RWPE1 (cell line): Measurements from ENCODE around the gene ALOX12.
"Not testable (repeated sequence)": the region's sequence is repeated elsewhere in the genome, so short reads cannot be mapped to it uniquely, and the experiment has no call there.

ENCODE experiments used
- CTCF ChIA-PET: fragments of 350-600 bp; sonication (Branson Sonifier 250); formaldehyde crosslinking; extraction: SDS; loops from one replicate; lab custom pipeline; 2021; lab: Yijun Ruan, JAX
- POLR2A ChIA-PET: fragments of 400-600 bp; formaldehyde crosslinking; extraction: SDS; loops from one replicate; lab custom pipeline; 2020; ENCODE audit warnings: antibody characterized with exemption; ENCODE audit not compliant: low non-redundant PET; lab: Yijun Ruan, JAX
- DNase-seq: peaks from one replicate; pipeline ENCODE4 v3.0.0; 2012; ENCODE audit warnings: low spot score
- H3K27ac ChIP-seq: fragments of 450-650 bp; 2 replicates; pipeline ENCODE4 v1.5.1; 2017
- TF ChIP-seq, protein P1 (sequence below): fragments of 450-650 bp; conservative IDR thresholded peaks from 2 replicates; pipeline ENCODE4 v1.5.1; 2017; ENCODE audit warnings: low read depth, mild to moderate bottlenecking

Gene ALOX12

DNA sequence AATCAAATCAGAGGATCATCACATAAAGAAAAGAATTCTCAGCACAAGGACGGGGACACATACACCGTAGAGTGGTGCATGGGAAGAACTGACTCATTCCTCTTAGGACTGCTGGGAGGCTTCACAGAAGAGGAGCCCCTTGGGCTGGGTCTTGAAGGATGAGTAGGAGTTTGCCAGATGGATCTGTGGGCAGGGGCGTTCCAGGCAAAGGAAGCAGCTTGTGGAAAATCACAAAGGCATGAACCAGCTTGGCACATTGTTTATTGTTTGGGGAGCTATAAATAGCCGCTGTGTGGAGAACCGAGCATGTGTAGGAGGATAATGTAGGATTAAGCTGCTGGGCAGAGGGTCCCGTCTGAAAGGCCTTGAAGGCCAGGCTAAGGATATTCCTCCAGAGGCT is 53.1 kb downstream of the ALOX12 start:
- POLR2A ChIA-PET = no interaction called here
- CTCF ChIA-PET = interaction anchor here (0.6 to 0.9 kb wide), 3 partner anchors 116 to 195 kb away, joined by 3 to 4 read pairs (median 3); no protein-coding TSS in a partner anchor
- DNase-seq = no peak
- H3K27ac ChIP-seq = no peak overlapping the region
- TF ChIP-seq, protein P1, sequence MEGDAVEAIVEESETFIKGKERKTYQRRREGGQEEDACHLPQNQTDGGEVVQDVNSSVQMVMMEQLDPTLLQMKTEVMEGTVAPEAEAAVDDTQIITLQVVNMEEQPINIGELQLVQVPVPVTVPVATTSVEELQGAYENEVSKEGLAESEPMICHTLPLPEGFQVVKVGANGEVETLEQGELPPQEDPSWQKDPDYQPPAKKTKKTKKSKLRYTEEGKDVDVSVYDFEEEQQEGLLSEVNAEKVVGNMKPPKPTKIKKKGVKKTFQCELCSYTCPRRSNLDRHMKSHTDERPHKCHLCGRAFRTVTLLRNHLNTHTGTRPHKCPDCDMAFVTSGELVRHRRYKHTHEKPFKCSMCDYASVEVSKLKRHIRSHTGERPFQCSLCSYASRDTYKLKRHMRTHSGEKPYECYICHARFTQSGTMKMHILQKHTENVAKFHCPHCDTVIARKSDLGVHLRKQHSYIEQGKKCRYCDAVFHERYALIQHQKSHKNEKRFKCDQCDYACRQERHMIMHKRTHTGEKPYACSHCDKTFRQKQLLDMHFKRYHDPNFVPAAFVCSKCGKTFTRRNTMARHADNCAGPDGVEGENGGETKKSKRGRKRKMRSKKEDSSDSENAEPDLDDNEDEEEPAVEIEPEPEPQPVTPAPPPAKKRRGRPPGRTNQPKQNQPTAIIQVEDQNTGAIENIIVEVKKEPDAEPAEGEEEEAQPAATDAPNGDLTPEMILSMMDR = no peak

DNA sequence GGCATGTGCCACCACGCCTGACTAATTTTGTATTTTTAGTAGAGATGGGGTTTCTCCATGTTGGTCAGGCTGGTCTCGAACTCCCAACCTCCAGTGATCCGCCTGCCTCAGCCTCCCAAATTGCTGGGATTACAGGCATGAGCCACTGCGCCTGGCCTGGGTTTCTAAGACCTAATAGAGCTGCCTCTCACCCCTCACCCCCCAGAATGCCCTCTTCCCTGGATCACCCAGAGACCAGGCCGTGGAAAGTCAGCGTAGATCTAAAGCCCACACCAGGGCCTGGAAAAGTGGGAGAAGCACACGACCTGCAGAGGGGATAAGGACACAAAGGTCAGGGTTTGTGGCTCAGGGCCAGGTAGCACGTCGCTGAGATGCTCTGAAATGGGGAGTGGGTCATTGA is 54.7 kb downstream of the ALOX12 start:
- POLR2A ChIA-PET, DNase-seq, H3K27ac ChIP-seq: not testable (repeated sequence)
- CTCF ChIA-PET = interaction anchor here (0.6 to 3.4 kb wide), 3 partner anchors 38 to 127 kb away, joined by 7 to 63 read pairs (median 15); partner anchors contain the start of gene RNASEK

DNA sequence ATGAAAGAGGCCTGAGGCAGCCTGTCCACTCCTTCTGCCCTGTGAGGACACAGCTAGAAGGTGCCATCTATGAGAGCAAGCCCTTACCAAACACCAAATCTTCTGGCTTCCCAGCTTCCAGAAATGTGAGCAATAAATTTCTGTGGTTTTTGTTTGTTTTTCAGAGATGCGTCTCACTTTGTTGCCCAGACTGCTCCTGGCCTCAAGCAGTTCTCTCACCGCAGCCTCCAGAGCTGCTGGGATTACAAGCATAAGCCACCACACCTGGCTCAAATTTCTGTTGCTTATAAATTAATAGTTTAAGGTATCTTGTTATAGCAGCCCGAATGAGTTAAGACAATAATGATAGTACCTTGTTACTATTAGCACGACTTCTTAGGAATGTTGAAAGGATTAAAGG is 60.5 kb downstream of the ALOX12 start:
- H3K27ac ChIP-seq = no peak overlapping the region
- TF ChIP-seq, protein P1 = no peak
- ChIA-PET POLR2A (no interaction called here), CTCF (interaction anchor here (0.6 to 0.7 kb wide), 2 partner anchors 70 to 84 kb away, joined by 3 to 7 read pairs; no protein-coding TSS in a partner anchor)
- DNase-seq = no peak

DNA sequence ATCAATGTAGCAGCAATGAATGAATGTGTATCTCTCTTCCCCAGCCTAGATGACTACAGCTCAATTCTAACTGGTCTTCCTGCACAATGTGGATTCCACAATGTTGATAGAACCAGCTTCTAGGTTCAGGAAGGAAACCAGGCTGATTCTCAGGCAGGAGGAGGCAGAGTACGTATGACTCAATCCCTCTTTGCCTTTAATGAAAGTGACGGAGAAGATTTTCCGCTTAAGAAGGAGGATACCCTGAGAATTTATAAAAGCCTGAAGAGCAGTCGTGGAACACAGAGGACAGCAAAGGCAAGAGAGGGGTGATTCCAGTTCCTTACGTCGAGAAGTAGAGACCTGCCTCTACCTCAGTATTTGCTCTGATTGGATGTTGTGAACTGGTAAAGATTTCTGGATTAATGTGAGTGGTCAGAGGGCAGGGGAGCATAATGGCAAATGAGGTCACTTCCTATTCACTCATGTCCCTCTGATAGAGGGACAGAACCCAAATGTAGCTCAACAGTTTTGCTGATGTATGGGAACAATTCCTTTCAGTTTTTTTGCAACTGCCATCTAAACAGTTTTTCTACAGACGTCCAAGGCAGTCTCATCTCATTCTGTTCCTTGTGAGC is 63.1 kb downstream of the ALOX12 start:
- ChIA-PET CTCF (interaction anchor here (1.1 kb wide), 1 partner anchor 39 kb away, joined by 6 read pairs; no protein-coding TSS in a partner anchor), POLR2A (no interaction called here)
- TF ChIP-seq, protein P1 = no peak
- DNase-seq = no peak
- H3K27ac ChIP-seq = no peak overlapping the region
